Right lobe of liver (tissue), 4 donors: Measurements from ENCODE around the gene ANKS1B.

Experiments
- POLR2A ChIP-seq: fragments of 450-650 bp; IDR thresholded peaks from one replicate; pipeline ENCODE4 v1.6.1; 2017; ENCODE audit warnings: antibody characterized with exemption, mild to moderate bottlenecking
- TF ChIP-seq, protein P1 (sequence below), 4 donors: fragments of 200-600 bp in 3 of 4; fragments of 450-650 bp in 1 of 4; IDR thresholded peaks; one replicate each; pipeline versions ENCODE4 v1.5.1 to v1.8.0; 2016 to 2022; ENCODE audit warnings: antibody characterized with exemption in 4 of 4, mild to moderate bottlenecking in 2 of 4
- donor health status: DM: no; HTN: no; CAD: no.
- donor health status: DM: no; HTN: no; CAD: no.
- donor health status: DM: no; HTN: yes; CAD: no.

DNA sequence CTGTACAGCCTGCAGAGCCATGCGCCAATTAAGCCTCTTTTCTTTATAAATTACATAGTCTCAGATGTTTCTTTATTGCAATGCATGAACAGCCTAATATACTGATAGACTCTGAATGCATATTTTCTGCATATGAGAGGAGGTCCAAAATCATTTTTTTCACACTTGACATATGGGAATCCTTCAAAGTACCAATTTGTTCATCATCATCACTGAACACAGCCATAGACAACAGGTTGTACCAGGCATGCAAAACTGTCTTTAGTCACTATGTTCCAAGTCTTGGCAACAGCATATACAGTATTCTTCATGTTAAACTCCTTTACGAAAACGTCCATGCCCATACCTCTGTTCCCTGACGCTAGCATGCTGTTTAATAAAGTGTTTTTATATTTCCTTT is 807.9 kb downstream of the ANKS1B start:
- TF ChIP-seq, protein P1, sequence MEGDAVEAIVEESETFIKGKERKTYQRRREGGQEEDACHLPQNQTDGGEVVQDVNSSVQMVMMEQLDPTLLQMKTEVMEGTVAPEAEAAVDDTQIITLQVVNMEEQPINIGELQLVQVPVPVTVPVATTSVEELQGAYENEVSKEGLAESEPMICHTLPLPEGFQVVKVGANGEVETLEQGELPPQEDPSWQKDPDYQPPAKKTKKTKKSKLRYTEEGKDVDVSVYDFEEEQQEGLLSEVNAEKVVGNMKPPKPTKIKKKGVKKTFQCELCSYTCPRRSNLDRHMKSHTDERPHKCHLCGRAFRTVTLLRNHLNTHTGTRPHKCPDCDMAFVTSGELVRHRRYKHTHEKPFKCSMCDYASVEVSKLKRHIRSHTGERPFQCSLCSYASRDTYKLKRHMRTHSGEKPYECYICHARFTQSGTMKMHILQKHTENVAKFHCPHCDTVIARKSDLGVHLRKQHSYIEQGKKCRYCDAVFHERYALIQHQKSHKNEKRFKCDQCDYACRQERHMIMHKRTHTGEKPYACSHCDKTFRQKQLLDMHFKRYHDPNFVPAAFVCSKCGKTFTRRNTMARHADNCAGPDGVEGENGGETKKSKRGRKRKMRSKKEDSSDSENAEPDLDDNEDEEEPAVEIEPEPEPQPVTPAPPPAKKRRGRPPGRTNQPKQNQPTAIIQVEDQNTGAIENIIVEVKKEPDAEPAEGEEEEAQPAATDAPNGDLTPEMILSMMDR (IDR thresholded peaks at IDR 0.05): no peak
- TF ChIP-seq POLR2A: no peak
